Glutamatergic neuron (in vitro differentiated cells): ENCODE data around the gene USP35. TPM values are rescaled to one million over a fixed set of nuclear protein-coding genes. Genes with fewer than 3 reads are reported as not detected.

ENCODE experiments used
- DNase-seq: peaks from one replicate; pipeline ENCODE4 v3.0.0; 2022
- H3K27ac Mint-ChIP-seq: one replicate; pipeline ENCODE4 v1.8.0; 2020; ENCODE audit warnings: mild to moderate bottlenecking, mixed read lengths, inconsistent platforms; ENCODE audit not compliant: unreplicated experiment
- H3K27me3 Mint-ChIP-seq: one replicate; pipeline ENCODE4 v1.8.0; 2020; ENCODE audit warnings: mild to moderate bottlenecking, moderate library complexity, mixed read lengths, inconsistent platforms; ENCODE audit not compliant: unreplicated experiment
- H3K36me3 Mint-ChIP-seq: one replicate; pipeline ENCODE4 v1.8.0; 2020; ENCODE audit warnings: mild to moderate bottlenecking, mixed read lengths, inconsistent platforms; ENCODE audit not compliant: unreplicated experiment
- H3K4me1 Mint-ChIP-seq: one replicate; pipeline ENCODE4 v1.8.0; 2020; ENCODE audit warnings: mild to moderate bottlenecking, low read depth, mixed read lengths, inconsistent platforms; ENCODE audit not compliant: unreplicated experiment
- H3K4me3 Mint-ChIP-seq: one replicate; pipeline ENCODE4 v1.8.0; 2020; ENCODE audit warnings: mild to moderate bottlenecking, mixed read lengths, inconsistent platforms; ENCODE audit not compliant: unreplicated experiment
- H3K9me3 Mint-ChIP-seq: one replicate; pipeline ENCODE4 v1.8.0; 2020; ENCODE audit warnings: mild to moderate bottlenecking, moderate library complexity, mixed read lengths, inconsistent platforms; ENCODE audit not compliant: unreplicated experiment
- CTCF ChIP-seq: fragments of 200-600 bp; sonication (generic); IDR thresholded peaks from one replicate; pipeline ENCODE4 v1.5.0; 2021; ENCODE audit not compliant: partially characterized antibody, unreplicated experiment
- total RNA-seq: library from RNA; stranded (reverse); fragmentation: NEBNext Ultra II Directional; extraction: Animal tissue kit (Norgen Biotek cat#: 25700); gene quantifications from one replicate; pipeline ENCODE4 v1.2.1, GENCODE V29; 2021; ENCODE audit not compliant: unreplicated experiment

USP35 gene
- total RNA-seq, 1 donor from 2014 or later = 34.2 TPM

- Mint-ChIP-seq H3K9me3 (peaks cover 5% of the 10 kb centered on the region), H3K27me3 (peaks cover 2% of the 10 kb centered on the region), H3K27ac (no peak overlapping the region), H3K4me1 (peaks cover 18% of the 10 kb centered on the region), H3K36me3 (peaks cover 13% of the 10 kb centered on the region), H3K4me3 (no peak overlapping the region)
- no peak for DNase-seq
- no peak for TF ChIP-seq CTCF
Measured at GRCh38 chr11:78248191-78248590, 59.5 kb downstream of the USP35 start.

- Mint-ChIP-seq H3K9me3 (peaks cover 8% of the 10 kb centered on the region), H3K27ac (no peak overlapping the region), H3K4me1 (peaks cover 20% of the 10 kb centered on the region), H3K27me3 (peaks cover 2% of the 10 kb centered on the region), H3K4me3 (no peak overlapping the region), H3K36me3 (peaks cover 13% of the 10 kb centered on the region)
- TF ChIP-seq CTCF = no peak
- no peak for DNase-seq
Measured at GRCh38 chr11:78248903-78249302, 60.2 kb downstream of the USP35 start.

GRCh38 chr11:78250099-78250498, 61.4 kb downstream of the USP35 start:
- no peak for DNase-seq
- Mint-ChIP-seq H3K36me3 (peaks cover 13% of the 10 kb centered on the region), H3K4me3 (no peak overlapping the region), H3K9me3 (peaks cover 8% of the 10 kb centered on the region), H3K27me3 (peaks cover 2% of the 10 kb centered on the region), H3K27ac (no peak overlapping the region), H3K4me1 (peaks cover 20% of the 10 kb centered on the region)
- no peak for TF ChIP-seq CTCF

GRCh38 chr11:78251083-78251775, 62.5 kb downstream of the USP35 start:
- Mint-ChIP-seq H3K36me3 (peaks cover 11% of the 10 kb centered on the region), H3K4me1 (peaks cover 20% of the 10 kb centered on the region), H3K27ac (peak overlapping the region; percentile 1), H3K9me3 (peaks cover 7% of the 10 kb centered on the region), H3K27me3 (peaks cover 2% of the 10 kb centered on the region), H3K4me3 (no peak overlapping the region)
- TF ChIP-seq CTCF = no peak
- no peak for DNase-seq

- DNase-seq = no peak
- no peak overlapping the region for H3K27ac Mint-ChIP-seq
- peaks cover 8% of the 10 kb centered on the region for H3K9me3 Mint-ChIP-seq
- H3K27me3 Mint-ChIP-seq = peaks cover 2% of the 10 kb centered on the region
- peaks cover 20% of the 10 kb centered on the region for H3K4me1 Mint-ChIP-seq
- TF ChIP-seq CTCF = no peak
- no peak overlapping the region for H3K4me3 Mint-ChIP-seq
- no peaks in the 10 kb centered on the region for H3K36me3 Mint-ChIP-seq
Measured at GRCh38 chr11:78253797-78254196, 65.1 kb downstream of the USP35 start.
